Heart right ventricle (tissue), 16 donors: ENCODE data around the gene TEAD1. TPM values are rescaled to one million over a fixed set of nuclear protein-coding genes. Genes with fewer than 3 reads are reported as not detected.
A peak's percentile ranks its signal among the peaks of the same experiment; 100 is the strongest.

Experiments
- ATAC-seq, 8 donors: fragments of 200-7000 bp; cut with Tn5 transposase; one replicate each; pipeline ENCODE4 v1.9.1; 2020; ENCODE audit warnings: mild to moderate bottlenecking in 8 of 8, moderate library complexity in 8 of 8, moderate number of reproducible peaks in 1 of 8
- DNase-seq, 2 donors: peaks; one replicate each; pipeline ENCODE4 v3.0.0-alpha.2; 2020
- H3K27ac ChIP-seq, 10 donors: fragments of 200-600 bp; sonication (generic) in 2 of 10; one replicate each; pipeline versions ENCODE4 v1.5.0 to v1.8.0; 2020 to 2022; ENCODE audit warnings: mild to moderate bottlenecking in 3 of 10
- H3K27me3 ChIP-seq, 7 donors: fragments of 200-600 bp; one replicate each; pipeline ENCODE4 v1.8.0; 2021 to 2022; ENCODE audit warnings: mild to moderate bottlenecking in 2 of 7
- H3K36me3 ChIP-seq, 9 donors: fragments of 200-600 bp; sonication (generic) in 1 of 9; one replicate each; pipeline versions ENCODE4 v1.5.0 to v1.8.0; 2020 to 2022; ENCODE audit warnings: mild to moderate bottlenecking in 2 of 9
- H3K4me1 ChIP-seq, 9 donors: fragments of 200-600 bp; sonication (generic) in 1 of 9; one replicate each; pipeline versions ENCODE4 v1.5.0 to v1.8.0; 2020 to 2022; ENCODE audit warnings: mild to moderate bottlenecking in 4 of 9
- H3K4me3 ChIP-seq, 10 donors: fragments of 200-600 bp; sonication (generic) in 2 of 10; one replicate each; pipeline versions ENCODE4 v1.5.0 to v1.8.0; 2020 to 2022; ENCODE audit warnings: mild to moderate bottlenecking in 7 of 10, moderate library complexity in 2 of 10
- H3K9me3 ChIP-seq, 11 donors: fragments of 200-600 bp in 10 of 11; sonication (generic) in 2 of 11; one replicate each; pipeline versions ENCODE4 v1.5.0 to v1.8.0; 2013 to 2022; ENCODE audit warnings: mild to moderate bottlenecking in 2 of 11, control low read depth in 1 of 11, moderate library complexity in 1 of 11
- CTCF ChIP-seq, 9 donors: fragments of 200-600 bp; sonication (generic) in 2 of 9; IDR thresholded peaks; one replicate each; pipeline versions ENCODE4 v1.5.0 to v1.8.0; 2021 to 2022; ENCODE audit warnings: antibody characterized with exemption in 9 of 9, mild to moderate bottlenecking in 5 of 9, moderate library complexity in 1 of 9
- WGBS, 2 donors: extraction: QIAGEN DNeasy Blood & Tissue Kit; methylation state at CpG; one replicate each; pipeline ENCODE4 v1.1.7; 2013; ENCODE audit warnings: inconsistent platforms in 1 of 2; 5-methylcytosine and 5-hydroxymethylcytosine counted together
- intact Hi-C, 10 donors: fragments of 100-400 bp; cut with DNase I; formaldehyde crosslinking; loops; one replicate each; pipeline versions ENCODE4 v1.11.1 to v1.14.2; 2022
- polyA plus RNA-seq, 2 donors: library from polyadenylated mRNA; stranded (reverse); fragments of 200-250 nt; gene quantifications; one replicate each; pipeline ENCODE4 v1.2.3, GENCODE V29; 2013
- total RNA-seq, 10 donors: library from RNA; stranded (reverse); fragmentation: NEBNext Ultra II Directional in 3 of 10; extraction: Animal tissue kit (Norgen Biotek cat#: 25700) in 3 of 10; gene quantifications; one replicate each; pipeline versions ENCODE4 v1.2.1 to v1.2.4, GENCODE V29; 2021 to 2023
- donor health status: Arrhythmogenic right ventricular cardiomyopathy.
- donor health status: ischemic (EF 13 %, LVEDD 7.1; RV severe dilation, severe dysfunction).
- donor health status: healthy with polysubstance abuse.
- donor health status: DM: no; HTN: yes; CAD: no.
- donor health status: DM: no; HTN: no; CAD: no.
- donor health status: ischemic (EF 25% LVEDD 6.9; RV normal size, moderate dysfunction).
- donor health status: ischemic (EF 25% LVEDD 5.7; RV mildly dilated, moderate dysfunction).
- donor health status: healthy.
- donor health status: DM: yes; HTN: yes; CAD: no.
- donor health status: Ischemic cardiomyopathy.
- donor health status: ischemic (EF 35%, LVEDD 5.7; RV mildly dilated, moderate dysfunction).
- donor health status: nonischemic (EF 11% LVEDD 7.7; RV severe dilation, severe dysfunction).
- donor health status: DM: yes; HTN: yes; CAD: no.
- donor health status: PGD.
- donor health status: ischemic (EF 29% LVEDD 5.4; RV normal size, mild dysfunction).
- donor health status: nonischemic (EF 23%, LVEDD 6.1; RV moderate dilation, normal function).

The TEAD1 gene
- total and polyA plus RNA-seq, 12 donors = 12.7 to 138 (median 116) TPM

- ATAC-seq (no peak), DNase-seq (no peak)
- no peak overlapping the region for H3K27ac ChIP-seq
- no peaks in the 10 kb centered on the region for H3K36me3 ChIP-seq
- no peaks in the 10 kb centered on the region for H3K27me3 ChIP-seq
- no peak overlapping the region for H3K4me3 ChIP-seq
- intact Hi-C loops = no loop called here
- peaks cover 0 to 28% (median 7%) of the 10 kb centered on the region in 9 donors for H3K4me1 ChIP-seq
- 74 to 75% methylated on average over 2 of the region's 2 CpGs for WGBS, 2 donors
- no peak for TF ChIP-seq CTCF (IDR thresholded peaks at IDR 0.05)
- no peaks in the 10 kb centered on the region for H3K9me3 ChIP-seq
Observed at GRCh38 chr11:12737024-12737423, 62.8 kb downstream of the TEAD1 start.

GRCh38 chr11:12741671-12742216 is 67.5 kb downstream of the TEAD1 start:
- DNase-seq (no peak), ATAC-seq (no peak)
- no peak for TF ChIP-seq CTCF (IDR thresholded peaks at IDR 0.05)
- no peak overlapping the region for H3K27ac ChIP-seq
- H3K4me3 ChIP-seq = no peak overlapping the region
- H3K27me3 ChIP-seq = no peaks in the 10 kb centered on the region
- WGBS, 2 donors = 35 to 68% methylated on average over 1 of the region's 1 CpG
- no peaks in the 10 kb centered on the region for H3K9me3 ChIP-seq
- peaks cover 4 to 54% (median 22%) of the 10 kb centered on the region in 9 donors for H3K4me1 ChIP-seq
- intact Hi-C loops = loop anchor here in 1 of 10 donors (10.0 kb wide), 1 partner anchor 47 kb away; no protein-coding TSS in a partner anchor
- no peaks in the 10 kb centered on the region for H3K36me3 ChIP-seq

GRCh38 chr11:12743834-12744449 is 69.7 kb downstream of the TEAD1 start:
- DNase-seq = no peak
- H3K27me3 ChIP-seq = no peaks in the 10 kb centered on the region

More at GRCh38 chr11:12743834-12744449, 69.7 kb downstream of the TEAD1 start:
- peak overlapping the region in 9 of 10 donors; percentile 27 to 79 (median 68) for H3K27ac ChIP-seq
- peaks cover 7 to 58% (median 30%) of the 10 kb centered on the region in 9 donors for H3K4me1 ChIP-seq
- no peak overlapping the region for H3K4me3 ChIP-seq
- intact Hi-C loops = loop anchor here in 1 of 10 donors (10.0 kb wide), 1 partner anchor 49 kb away; no protein-coding TSS in a partner anchor
- H3K36me3 ChIP-seq = no peaks in the 10 kb centered on the region
- peak in 1 of 8 donors; percentile 5 for ATAC-seq
- 57 to 73% methylated on average over 8 of the region's 8 CpGs for WGBS, 2 donors
- TF ChIP-seq CTCF (IDR thresholded peaks at IDR 0.05) = no peak
- no peaks in the 10 kb centered on the region for H3K9me3 ChIP-seq
